GM21367 (cell line): ENCODE data around the gene MEDAG.

Experiments
- ATAC-seq: cut with Tn5 transposase; IDR thresholded peaks from one replicate; pipeline ENCODE4 v1.9.1; 2021; ENCODE audit not compliant: unreplicated experiment

Gene MEDAG

GRCh38 chr13:30905932-30906383 lies at the start of gene MEDAG:
TSS of gene MEDAG (plus strand) at chr13:30906271. CDS start at chr13:30906516, 245 bp downstream.
- no peak for ATAC-seq

DNA sequence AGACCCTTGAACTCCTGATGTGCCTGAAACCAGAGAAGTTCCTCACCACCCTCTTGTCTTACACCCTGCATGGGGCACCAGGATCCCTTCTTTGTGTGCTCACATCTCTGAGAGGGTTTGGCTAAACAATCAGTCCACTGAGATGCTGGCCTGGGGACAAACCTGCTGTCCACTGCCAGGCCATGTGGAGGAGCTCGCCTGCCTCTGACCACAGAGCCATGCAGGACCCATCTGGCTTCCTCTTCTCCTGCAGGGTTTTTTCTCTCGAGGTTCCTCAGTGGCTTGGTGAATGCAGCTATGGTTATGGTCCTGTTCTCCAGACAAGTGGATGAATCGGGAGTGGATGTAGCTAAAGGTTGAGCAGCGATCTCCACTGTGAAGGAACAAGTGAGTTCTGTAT lies 49.1 kb upstream of the MEDAG start:
- ATAC-seq: no peak

DNA sequence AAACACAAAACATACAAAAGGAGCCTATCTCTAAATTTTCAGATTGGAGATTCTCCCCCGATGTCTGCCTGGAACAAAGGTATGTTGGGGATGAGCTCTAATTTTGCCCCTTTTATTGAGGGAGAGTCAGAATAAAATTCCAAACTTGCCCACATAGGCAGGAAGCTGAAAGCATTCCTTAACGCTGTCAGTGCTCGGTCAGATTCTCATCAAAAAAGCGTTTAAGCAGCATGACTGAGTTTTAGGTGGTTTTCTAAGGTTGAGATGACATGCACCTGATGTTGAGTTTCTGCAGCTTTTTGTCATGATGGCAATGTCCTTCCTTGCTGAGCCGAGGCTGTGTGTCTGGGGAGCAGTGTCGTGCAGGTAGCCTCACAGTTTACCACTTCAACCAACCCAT lies 48.4 kb upstream of the MEDAG start:
- no peak for ATAC-seq

- ATAC-seq: no peak
These were observed 46.7 kb upstream of the MEDAG start for GRCh38 chr13:30859326-30859725.

GRCh38 chr13:30861163-30861562 lies 44.9 kb upstream of the MEDAG start:
- ATAC-seq: no peak

DNA sequence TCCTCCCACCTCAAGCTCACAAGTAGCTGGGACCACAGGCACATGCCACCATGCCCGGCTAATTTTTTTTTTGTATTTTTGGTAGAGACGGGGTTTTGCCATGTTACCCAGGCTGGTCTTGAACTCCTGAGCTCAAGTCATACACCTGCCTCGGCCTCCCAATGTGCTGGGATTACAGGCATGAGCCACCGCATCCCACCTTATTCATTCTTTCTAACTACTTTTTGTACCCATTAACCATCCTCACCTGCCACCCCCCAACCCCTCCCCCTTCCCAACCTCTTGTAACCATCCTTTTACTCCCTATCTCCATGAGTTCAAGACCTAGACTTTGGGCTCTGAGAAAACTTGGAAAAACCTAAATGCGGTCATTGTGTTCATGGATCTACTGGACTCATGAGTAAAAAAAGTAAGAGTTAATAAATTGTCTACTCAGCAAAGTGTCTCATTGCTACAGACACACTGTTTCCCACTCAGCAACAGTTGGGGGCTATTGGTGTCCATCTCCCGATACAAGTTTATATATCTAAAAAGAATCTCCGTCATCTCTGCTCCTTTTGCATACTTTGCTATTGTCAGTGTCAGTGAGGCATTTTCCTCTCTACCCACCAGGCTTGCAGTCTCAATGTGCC lies 44.1 kb upstream of the MEDAG start:
- no peak for ATAC-seq

GRCh38 chr13:30862707-30863106 lies 43.4 kb upstream of the MEDAG start:
- ATAC-seq: no peak

- ATAC-seq: no peak
These were observed 42.8 kb upstream of the MEDAG start for GRCh38 chr13:30863231-30863630.

- no peak for ATAC-seq
These were observed 42.3 kb upstream of the MEDAG start for GRCh38 chr13:30863796-30864195.

DNA sequence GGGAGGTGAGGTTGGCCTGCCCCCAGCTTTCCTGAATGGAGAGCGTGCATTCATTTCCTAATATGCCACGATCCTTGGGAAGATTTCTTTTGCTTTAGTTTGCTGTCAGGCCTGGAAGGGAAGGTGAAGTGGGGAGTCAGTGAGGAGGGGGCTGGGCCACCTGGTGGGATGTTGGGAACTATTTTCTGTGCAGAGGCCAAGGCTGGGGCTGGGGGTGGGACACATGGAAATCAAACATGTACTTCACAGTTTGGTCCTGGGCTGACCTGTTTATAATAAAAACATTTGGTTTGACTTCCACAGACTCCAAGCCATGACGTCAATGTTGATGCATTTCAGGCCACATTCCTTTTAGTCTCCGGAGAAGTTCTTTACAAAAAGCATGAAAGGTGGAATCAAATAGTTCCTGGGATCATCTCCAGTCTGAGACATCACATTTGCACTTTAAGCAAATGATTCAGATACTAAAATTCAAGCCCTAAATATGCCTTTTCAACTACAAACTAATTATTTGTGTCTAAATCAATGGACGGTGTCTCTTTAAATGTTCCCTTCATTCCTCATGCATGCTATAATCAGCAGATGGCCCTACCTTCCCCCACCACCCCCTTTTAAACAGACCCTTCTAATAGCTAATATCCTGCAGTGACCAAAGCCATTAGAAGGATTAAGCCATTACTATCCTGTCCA lies 41.5 kb upstream of the MEDAG start:
- ATAC-seq: no peak

DNA sequence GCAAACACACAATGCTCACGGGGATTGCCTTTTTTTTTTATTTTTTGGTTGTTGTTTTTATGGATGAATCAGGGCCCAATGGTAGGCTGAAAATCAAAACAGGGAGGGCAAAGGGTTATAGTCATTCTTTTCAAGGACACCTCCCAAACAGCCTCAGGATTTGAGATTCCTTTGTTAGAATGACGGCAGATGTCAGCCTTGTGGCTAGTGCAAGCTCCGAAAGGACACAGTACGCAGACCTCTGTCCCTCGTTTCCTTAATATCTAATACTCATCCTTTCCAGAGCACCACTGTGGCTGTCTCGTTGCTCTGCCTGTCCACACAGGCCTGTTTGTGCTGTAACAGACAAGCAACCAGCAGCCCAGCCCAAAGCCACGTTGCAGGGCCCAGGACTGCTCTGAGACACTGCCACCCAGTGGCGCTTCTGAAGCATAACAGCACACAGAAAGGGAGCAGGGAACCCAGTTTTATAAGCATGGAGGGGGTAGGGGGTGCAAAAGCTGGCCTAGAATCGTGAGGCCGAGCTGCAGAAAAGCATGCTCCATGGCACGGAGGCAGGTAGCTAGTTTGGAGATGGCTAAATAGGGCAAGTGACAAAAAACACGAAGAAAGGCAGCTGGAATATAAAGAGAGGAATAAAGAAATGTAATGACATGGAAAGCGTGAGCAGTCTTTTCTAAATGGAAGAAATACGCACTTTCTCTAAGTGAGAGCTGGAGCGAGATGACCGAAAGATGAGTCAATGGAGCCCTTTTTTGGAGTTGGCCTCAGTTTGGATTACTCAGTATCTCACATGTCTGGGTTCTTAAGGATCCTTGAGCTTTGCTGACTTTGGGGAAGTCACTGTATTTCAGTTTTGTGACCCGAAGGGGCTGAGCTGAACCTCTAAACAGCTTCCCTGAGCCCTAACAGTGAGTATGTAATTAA lies 40.7 kb upstream of the MEDAG start:
- ATAC-seq: no peak

DNA sequence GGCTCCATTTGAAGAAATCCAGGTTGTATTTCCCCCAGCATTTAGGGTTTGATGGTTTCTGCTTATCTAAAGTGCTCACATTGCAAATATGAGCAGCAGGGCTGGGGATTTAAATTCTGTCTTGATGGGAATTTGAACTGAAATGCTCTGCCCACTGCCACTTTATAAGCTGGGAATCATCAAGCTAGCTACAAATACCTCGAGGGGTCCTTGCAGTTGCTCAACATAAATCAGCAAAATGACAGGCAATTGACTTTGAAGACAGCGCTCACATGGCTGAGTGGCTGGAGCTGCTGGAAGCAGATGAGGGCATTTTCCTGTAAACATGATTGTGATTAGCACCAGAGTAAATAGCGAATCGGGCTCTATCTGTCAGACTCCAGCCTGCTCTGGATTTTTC lies 39.4 kb upstream of the MEDAG start:
- ATAC-seq: no peak

- no peak for ATAC-seq
These were observed 38.9 kb upstream of the MEDAG start for GRCh38 chr13:30867089-30867669.

DNA sequence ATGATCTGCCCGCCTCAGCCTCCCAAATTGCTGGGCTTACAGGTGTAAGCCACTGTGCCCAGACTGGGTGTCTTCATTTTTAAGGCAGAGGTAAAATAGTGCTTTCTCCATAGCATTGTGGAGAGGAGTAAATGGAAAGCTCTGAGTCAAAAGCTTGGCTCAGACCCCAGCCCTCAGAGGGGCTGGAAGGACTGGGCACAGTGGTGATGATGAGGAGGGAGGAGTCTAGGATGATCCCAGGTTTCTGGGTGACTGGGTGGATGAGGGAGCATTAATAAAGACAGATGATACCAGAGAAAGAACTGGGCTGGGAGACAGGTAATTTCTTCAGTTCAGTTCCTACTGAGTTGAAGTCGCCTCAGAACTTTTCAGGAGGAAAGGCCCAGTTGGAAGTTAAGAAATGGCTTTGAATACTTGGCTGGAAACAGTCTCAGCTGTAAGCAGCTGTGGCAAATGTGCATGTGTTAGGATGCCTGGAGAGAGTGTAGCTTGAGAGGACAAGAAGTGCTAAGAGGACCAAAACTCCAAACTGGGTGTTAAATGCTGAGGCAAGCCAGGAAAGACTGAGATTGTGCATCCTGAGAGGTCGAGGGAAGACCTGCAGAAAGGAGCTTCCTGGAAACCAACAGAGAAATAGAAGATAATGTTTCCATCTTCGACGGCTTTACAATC lies 37.1 kb upstream of the MEDAG start:
- no peak for ATAC-seq

DNA sequence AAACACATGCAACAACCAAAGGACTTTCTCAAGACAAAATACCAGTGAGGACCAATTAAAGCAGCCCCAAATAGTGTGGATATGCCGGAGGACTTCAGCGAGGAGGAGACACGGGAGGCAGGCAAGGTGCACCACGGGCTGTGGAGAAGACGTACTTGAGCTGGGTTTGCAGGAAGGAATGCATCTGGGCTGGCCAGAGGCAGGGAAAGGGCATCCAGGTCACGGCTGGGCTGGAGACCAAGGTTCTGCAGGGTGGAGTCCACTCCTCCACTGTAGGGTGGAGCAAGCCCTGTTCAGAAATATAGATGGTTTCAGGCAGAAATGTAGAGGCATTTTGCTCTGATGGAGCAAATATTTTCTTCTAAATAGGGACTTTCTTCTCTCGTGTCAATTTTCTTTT lies 36.6 kb upstream of the MEDAG start:
- no peak for ATAC-seq

- ATAC-seq: peak; percentile 68
These were observed 35.8 kb upstream of the MEDAG start for GRCh38 chr13:30870049-30870884.

DNA sequence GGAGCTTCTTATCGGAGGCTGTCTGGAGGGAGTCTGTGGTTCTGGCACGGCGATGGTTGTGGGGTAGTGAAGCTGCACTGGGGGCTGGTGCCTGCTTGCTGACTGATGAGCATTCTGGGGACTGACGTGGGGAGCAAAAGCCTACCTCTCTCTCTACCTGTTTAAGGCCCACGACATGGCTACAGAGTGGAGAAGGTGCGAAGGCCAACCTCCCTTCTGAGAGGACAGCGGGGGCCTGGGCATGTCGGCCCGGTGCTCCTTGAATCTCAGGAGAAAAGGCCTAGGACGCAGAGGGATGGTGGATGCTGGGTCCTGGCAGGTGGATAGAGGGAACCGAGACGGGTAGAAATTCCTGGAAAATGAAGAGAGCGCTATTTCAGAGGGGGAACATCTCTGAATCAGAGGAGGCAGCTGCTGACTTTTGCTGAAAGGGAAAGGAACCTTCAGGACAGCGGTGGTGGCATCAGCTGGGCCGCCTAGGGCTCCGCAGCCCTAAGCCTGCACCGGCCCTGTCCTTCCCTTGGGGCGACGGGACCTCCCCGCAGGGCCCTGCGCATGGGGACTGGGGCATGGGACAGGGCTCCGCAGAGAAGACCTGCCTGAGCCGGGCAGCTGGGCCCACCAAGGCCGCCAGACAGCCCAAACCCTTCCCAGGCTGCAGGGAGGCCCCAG lies 35.0 kb upstream of the MEDAG start:
- no peak for ATAC-seq

GRCh38 chr13:30871588-30872275 lies 34.3 kb upstream of the MEDAG start:
- ATAC-seq: no peak

GRCh38 chr13:30872276-30872594 lies 33.8 kb upstream of the MEDAG start:
- ATAC-seq: no peak
